Prostate gland (tissue), 2 donors: Measurements from ENCODE around the gene KCNJ15. TPM values are rescaled to one million over a fixed set of nuclear protein-coding genes. Genes with fewer than 3 reads are reported as not detected.
A peak's percentile ranks its signal among the peaks of the same experiment; 100 is the strongest.

Experiments used
- DNase-seq: peaks from one replicate; pipeline ENCODE4 v3.0.0-alpha.2; 2019; ENCODE audit warnings: low spot score
- H3K27ac ChIP-seq, 2 donors: fragments of 200-600 bp; sonication (generic); 2 replicates each; pipeline ENCODE4 v1.5.1; 2017 to 2019
- H3K27me3 ChIP-seq: fragments of 200-600 bp; sonication (generic); replicated peaks from 2 replicates; pipeline ENCODE4 v1.5.1; 2019; ENCODE audit not compliant: insufficient read depth
- H3K36me3 ChIP-seq, 2 donors: fragments of 200-600 bp; sonication (generic); 1 replicate in 1 of 2; 2 replicates in 1 of 2; pipeline versions ENCODE4 v1.5.1 to v1.8.1; 2017 to 2019
- H3K4me1 ChIP-seq: fragments of 200-600 bp; sonication (generic); replicated peaks from 2 replicates; pipeline ENCODE4 v1.5.1; 2019
- H3K4me3 ChIP-seq, 2 donors: fragments of 200-600 bp; sonication (generic); 2 replicates each; pipeline ENCODE4 v1.5.1; 2017 to 2019
- H3K9me3 ChIP-seq: fragments of 200-600 bp; sonication (generic); 2 replicates; pipeline ENCODE4 v1.5.1; 2017
- POLR2A ChIP-seq: fragments of 450-650 bp; IDR thresholded peaks from one replicate; pipeline ENCODE4 v1.6.1; 2016; ENCODE audit warnings: antibody characterized with exemption, mild to moderate bottlenecking
- POLR2AphosphoS5 ChIP-seq: sonication (generic); formaldehyde crosslinking; IDR thresholded peaks from one replicate; pipeline ENCODE4 v1.6.1; 2017; ENCODE audit warnings: antibody characterized with exemption
- WGBS: methylation state at CpG from one replicate; pipeline ENCODE4 v1.1.5; 2018; 5-methylcytosine and 5-hydroxymethylcytosine counted together
- intact Hi-C: fragments of 100-400 bp; cut with DNase I; formaldehyde crosslinking; loops from one replicate; pipeline ENCODE4 v1.14.2; 2022
- total RNA-seq, 2 donors: library from RNA; depleted of rRNA; stranded (reverse); fragments of >200 nt; gene quantifications; one replicate each; pipeline ENCODE4 v1.1.0, GENCODE V29; 2016
- TF ChIP-seq, protein P1 (sequence below), 4 experiments: fragments of 200-600 bp in 2 of 4; fragments of 450-650 bp in 2 of 4; sonication (generic) in 2 of 4; IDR thresholded peaks; 1 replicate in 3 of 4; 2 replicates in 1 of 4; pipeline ENCODE4 v1.5.1; 2016 to 2019; ENCODE audit warnings: antibody characterized with exemption in 4 of 4, mild to moderate bottlenecking in 2 of 4, moderate library complexity in 2 of 4

The KCNJ15 gene
- total RNA-seq, 2 donors from 2014 or later = 4.5 to 5.6 TPM

DNA sequence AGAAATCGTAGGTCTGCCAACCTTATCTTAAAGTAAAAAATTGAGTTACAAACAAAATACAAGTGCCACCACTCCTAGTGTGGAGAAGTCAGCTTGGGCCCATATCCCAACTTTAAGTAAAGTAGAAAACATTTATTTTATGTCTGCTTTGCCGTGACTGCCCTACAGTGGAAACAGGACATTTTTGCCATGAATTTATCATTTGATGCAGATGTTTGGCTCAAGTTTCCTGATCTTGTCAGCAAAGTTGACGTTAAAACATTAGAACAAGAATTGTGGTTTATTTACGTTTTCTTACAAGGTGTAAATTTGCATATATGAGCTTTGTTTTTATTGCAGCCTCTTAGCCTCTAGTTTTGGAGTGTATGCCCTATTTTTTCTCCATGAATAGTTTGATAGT lies 17.1 kb upstream of the KCNJ15 start:
- no peak for DNase-seq
- 84% methylated on average over 4 of the region's 4 CpGs for WGBS
- Histone ChIP-seq H3K4me1 (peaks cover 3% of the 10 kb centered on the region), H3K27ac (no peak overlapping the region), H3K27me3 (no peaks in the 10 kb centered on the region), H3K36me3 (no peaks in the 10 kb centered on the region), H3K4me3 (no peak overlapping the region), H3K9me3 (no peaks in the 10 kb centered on the region)
- TF ChIP-seq, protein P1, sequence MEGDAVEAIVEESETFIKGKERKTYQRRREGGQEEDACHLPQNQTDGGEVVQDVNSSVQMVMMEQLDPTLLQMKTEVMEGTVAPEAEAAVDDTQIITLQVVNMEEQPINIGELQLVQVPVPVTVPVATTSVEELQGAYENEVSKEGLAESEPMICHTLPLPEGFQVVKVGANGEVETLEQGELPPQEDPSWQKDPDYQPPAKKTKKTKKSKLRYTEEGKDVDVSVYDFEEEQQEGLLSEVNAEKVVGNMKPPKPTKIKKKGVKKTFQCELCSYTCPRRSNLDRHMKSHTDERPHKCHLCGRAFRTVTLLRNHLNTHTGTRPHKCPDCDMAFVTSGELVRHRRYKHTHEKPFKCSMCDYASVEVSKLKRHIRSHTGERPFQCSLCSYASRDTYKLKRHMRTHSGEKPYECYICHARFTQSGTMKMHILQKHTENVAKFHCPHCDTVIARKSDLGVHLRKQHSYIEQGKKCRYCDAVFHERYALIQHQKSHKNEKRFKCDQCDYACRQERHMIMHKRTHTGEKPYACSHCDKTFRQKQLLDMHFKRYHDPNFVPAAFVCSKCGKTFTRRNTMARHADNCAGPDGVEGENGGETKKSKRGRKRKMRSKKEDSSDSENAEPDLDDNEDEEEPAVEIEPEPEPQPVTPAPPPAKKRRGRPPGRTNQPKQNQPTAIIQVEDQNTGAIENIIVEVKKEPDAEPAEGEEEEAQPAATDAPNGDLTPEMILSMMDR (IDR thresholded peaks at IDR 0.05) = no peak
- TF ChIP-seq POLR2AphosphoS5 = no peak
- no peak for TF ChIP-seq POLR2A
- intact Hi-C loops = no loop called here

DNA sequence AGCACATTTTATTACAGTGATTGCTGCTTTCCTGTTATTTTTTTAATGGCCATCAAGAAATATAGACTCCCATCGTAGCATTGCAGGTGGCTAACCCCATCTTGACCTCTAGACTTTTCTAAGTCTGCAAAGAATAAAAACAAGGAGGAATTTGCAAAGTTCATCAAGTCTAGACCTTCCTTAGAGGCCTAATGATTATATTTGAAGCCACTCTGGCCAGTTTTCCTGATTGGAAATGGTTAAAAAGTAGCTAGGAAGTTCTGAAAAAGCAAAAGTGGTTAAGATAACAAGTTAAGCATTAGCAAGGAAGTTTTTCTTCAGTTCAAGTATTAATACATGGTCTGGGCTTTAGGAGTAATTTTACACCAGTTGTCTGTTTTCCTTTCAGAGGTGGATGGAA lies 16.7 kb upstream of the KCNJ15 start:
- Histone ChIP-seq H3K27me3 (no peaks in the 10 kb centered on the region), H3K4me3 (no peak overlapping the region), H3K36me3 (no peaks in the 10 kb centered on the region), H3K9me3 (no peaks in the 10 kb centered on the region), H3K4me1 (peaks cover 3% of the 10 kb centered on the region), H3K27ac (peak overlapping the region in 1 of 2 donors; percentile 54)
- intact Hi-C loops = no loop called here
- WGBS = 50% methylated on average over 1 of the region's 1 CpG
- no peak for DNase-seq
- TF ChIP-seq, protein P1 (IDR thresholded peaks at IDR 0.05) = no peak
- TF ChIP-seq POLR2AphosphoS5 (no peak), POLR2A (no peak)

DNA sequence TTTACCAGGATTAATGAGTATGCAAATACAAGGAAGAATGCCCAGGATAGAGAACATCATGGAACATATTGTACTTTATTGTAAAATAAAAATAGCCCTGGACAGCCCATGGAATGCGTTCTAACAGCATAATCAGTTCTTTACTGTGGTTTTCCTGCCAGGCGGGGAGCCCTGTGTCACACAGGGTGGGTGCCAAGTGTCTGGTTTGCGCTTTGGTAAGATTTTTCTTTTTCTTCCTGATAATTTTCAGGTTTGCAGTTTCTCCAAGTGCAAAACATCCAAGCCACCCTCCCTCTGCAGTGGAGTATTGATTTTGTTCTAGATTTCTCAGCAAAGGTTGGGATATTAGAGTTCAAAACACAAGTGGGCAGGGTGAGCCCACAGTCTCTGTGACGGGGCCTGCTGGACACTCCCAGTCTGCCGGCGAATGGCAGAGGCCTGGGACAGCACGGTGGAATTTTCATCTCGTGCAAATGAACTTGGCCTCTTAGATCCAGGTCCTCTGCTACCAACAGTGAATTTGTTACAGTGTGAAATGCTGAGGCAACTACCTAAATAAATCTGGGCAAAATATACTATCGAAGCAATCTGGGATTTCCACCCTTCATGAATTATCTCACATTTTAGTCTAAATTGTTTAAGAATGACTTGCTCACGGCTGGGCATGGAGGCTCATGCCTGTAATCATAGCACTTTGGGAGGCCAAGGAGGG lies 15.6 kb upstream of the KCNJ15 start:
- Histone ChIP-seq H3K9me3 (no peaks in the 10 kb centered on the region), H3K27ac (peak overlapping the region; percentile 38 to 54), H3K36me3 (no peaks in the 10 kb centered on the region), H3K27me3 (no peaks in the 10 kb centered on the region), H3K4me3 (no peak overlapping the region), H3K4me1 (no peaks in the 10 kb centered on the region)
- WGBS = 33% methylated on average over 10 of the region's 10 CpGs
- TF ChIP-seq, protein P1 (IDR thresholded peaks at IDR 0.05) = no peak
- TF ChIP-seq POLR2A (no peak), POLR2AphosphoS5 (peak; percentile 78)
- intact Hi-C loops = no loop called here
- DNase-seq = peak; percentile 71

DNA sequence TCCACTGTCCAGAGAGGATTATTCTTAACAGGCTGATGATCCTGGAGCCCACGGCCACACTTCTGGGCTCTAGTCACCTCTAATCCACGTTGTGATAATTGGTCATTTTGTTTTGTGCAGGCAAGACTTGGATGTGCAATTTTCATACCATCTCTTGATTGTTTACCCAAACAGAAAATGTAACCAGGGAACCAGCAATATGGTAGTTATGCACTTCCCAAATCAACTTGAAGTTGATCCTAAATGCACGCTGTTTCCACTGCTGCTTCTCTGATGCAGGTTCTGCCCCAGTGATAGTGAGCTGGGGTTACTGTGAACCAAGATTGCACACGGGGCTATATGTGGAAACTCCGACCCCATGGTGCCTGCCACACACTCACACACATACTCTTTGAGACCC lies 14.7 kb upstream of the KCNJ15 start:
- WGBS = 89% methylated on average over 5 of the region's 5 CpGs
- Histone ChIP-seq H3K9me3 (no peaks in the 10 kb centered on the region), H3K27me3 (no peaks in the 10 kb centered on the region), H3K36me3 (no peaks in the 10 kb centered on the region), H3K4me3 (no peak overlapping the region), H3K4me1 (no peaks in the 10 kb centered on the region), H3K27ac (peak overlapping the region in 1 of 2 donors; percentile 54)
- TF ChIP-seq, protein P1 (IDR thresholded peaks at IDR 0.05) = no peak
- no peak for TF ChIP-seq POLR2A
- no peak for DNase-seq
- intact Hi-C loops = no loop called here

DNA sequence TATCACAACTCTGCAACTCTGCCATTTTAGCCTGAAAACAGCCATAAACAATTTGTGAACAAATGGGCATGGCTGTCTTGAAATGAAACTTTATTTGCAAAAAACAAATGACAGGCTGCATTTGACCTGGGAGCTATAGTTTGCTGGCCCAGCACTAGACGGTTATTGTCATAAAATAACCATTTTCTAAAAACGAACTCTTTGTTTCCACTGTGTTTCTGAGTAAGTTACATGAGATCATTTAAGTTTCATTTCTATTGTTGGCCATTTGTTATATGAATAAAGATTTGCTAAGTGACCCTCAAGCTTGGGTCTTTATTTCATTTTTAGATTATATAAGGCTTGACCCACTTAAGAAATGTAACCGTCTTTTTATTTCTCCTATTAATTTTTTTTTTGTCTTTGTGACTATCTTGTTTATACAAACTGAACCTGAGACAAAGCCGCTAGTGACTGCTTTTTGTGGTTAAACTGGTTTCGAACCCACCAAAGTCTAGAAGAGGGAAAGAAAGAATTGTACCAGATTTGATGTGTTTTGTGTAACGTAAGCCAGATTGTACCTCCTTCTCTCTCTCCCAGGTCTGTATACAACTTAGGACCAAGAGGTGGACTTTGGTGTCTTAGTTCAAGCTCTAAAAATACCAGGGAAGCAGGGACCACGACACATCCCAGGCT lies 12.9 kb upstream of the KCNJ15 start:
- Histone ChIP-seq H3K9me3 (no peaks in the 10 kb centered on the region), H3K36me3 (no peaks in the 10 kb centered on the region), H3K27me3 (no peaks in the 10 kb centered on the region), H3K4me1 (no peaks in the 10 kb centered on the region), H3K27ac (no peak overlapping the region), H3K4me3 (no peak overlapping the region)
- intact Hi-C loops = no loop called here
- DNase-seq = no peak
- 46% methylated on average over 7 of the region's 7 CpGs for WGBS
- TF ChIP-seq POLR2AphosphoS5 (no peak), POLR2A (no peak)
- TF ChIP-seq, protein P1 (IDR thresholded peaks at IDR 0.05) = no peak
